ENCODE data around the gene CEP112. TPM values are rescaled to one million over a fixed set of nuclear protein-coding genes. Genes with fewer than 3 reads are reported as not detected.

Gene CEP112
- total RNA-seq, 1 experiment from 2014 or later = 6.1 TPM

GRCh38 chr17:65977041-65977440 lies 214.9 kb downstream of the CEP112 start (continued):
- TF ChIP-seq ZNF281 (CRISPR knock-in tag; IDR thresholded peaks at IDR 0.05) (no peak), USF1 (CRISPR knock-in tag; IDR thresholded peaks at IDR 0.05) (no peak), NFE2L1 (CRISPR knock-in tag; IDR thresholded peaks at IDR 0.05) (no peak), ZNF423 (CRISPR knock-in tag; IDR thresholded peaks at IDR 0.05) (no peak), RELA (CRISPR knock-in tag; IDR thresholded peaks at IDR 0.05; ENCODE audit: borderline replicate concordance) (no peak)

GRCh38 chr17:65975878-65976277 lies 216.1 kb downstream of the CEP112 start:
- Mint-ChIP-seq H3K27me3 (ENCODE audit: low read depth) (no peaks in the 10 kb centered on the region), H3K27ac (no peak overlapping the region), H3K4me3 (no peak overlapping the region), H3K9me3 (peaks cover 14% of the 10 kb centered on the region), H3K4me1 (peaks cover 4% of the 10 kb centered on the region), H3K36me3 (peaks cover under 1% of the 10 kb centered on the region; the same call in 1 of the 2 replicates)
- ATAC-seq = no peak; the same call in 1 of the 2 replicates
- POLR2A ChIA-PET = no interaction called here
- no peak for TF ChIP-seq ERG (CRISPR knock-in tag; IDR thresholded peaks at IDR 0.05)
- peak; percentile 51; the same call in 1 of the 2 replicates for TF ChIP-seq ZNF423 (CRISPR knock-in tag; IDR thresholded peaks at IDR 0.05)
- no peak for TF ChIP-seq PRRX2 (CRISPR knock-in tag; IDR thresholded peaks at IDR 0.05)
- no peak for TF ChIP-seq NR2C2 (CRISPR knock-in tag; IDR thresholded peaks at IDR 0.05)
- CTCF ChIA-PET = interaction anchor here (1.2 kb wide), 1 partner anchor 181 kb away, joined by 3 read pairs; no protein-coding TSS in a partner anchor
- no peak for DNase-seq (ENCODE audit: low spot score)

- ATAC-seq (no peak), DNase-seq (ENCODE audit: low spot score) (no peak)
- H3K9me3 Mint-ChIP-seq = peaks cover 17% of the 10 kb centered on the region
- H3K4me3 Mint-ChIP-seq = no peak overlapping the region
- TF ChIP-seq OVOL2 (CRISPR knock-in tag; IDR thresholded peaks at IDR 0.05; ENCODE audit: borderline replicate concordance) (no peak), GTF2I (CRISPR knock-in tag; conservative IDR thresholded peaks at IDR 0.05) (no peak), ZNF396 (CRISPR knock-in tag; IDR thresholded peaks at IDR 0.05; ENCODE audit: borderline replicate concordance) (no peak), E2F1 (CRISPR knock-in tag; IDR thresholded peaks at IDR 0.05) (no peak), KAT7 (CRISPR knock-in tag; IDR thresholded peaks at IDR 0.05; ENCODE audit: borderline replicate concordance) (no peak)
- CTCF ChIA-PET = no interaction called here
- peaks cover 6% of the 10 kb centered on the region for H3K36me3 Mint-ChIP-seq
- no peaks in the 10 kb centered on the region for H3K27me3 Mint-ChIP-seq (ENCODE audit: low read depth)
- peaks cover 4% of the 10 kb centered on the region for H3K4me1 Mint-ChIP-seq
- POLR2A ChIA-PET = no interaction called here
- no peak overlapping the region for H3K27ac Mint-ChIP-seq
Observed at GRCh38 chr17:65973237-65973636, 218.7 kb downstream of the CEP112 start.

- Mint-ChIP-seq H3K9me3 (peaks cover 29% of the 10 kb centered on the region), H3K27me3 (ENCODE audit: low read depth) (no peaks in the 10 kb centered on the region), H3K27ac (no peak overlapping the region), H3K4me3 (no peak overlapping the region), H3K36me3 (peaks cover 11% of the 10 kb centered on the region), H3K4me1 (no peaks in the 10 kb centered on the region)
- ChIA-PET POLR2A (interaction anchor here (0.5 kb wide), 1 partner anchor 592 kb away, joined by 4 read pairs; no protein-coding TSS in a partner anchor), CTCF (no interaction called here)
- ATAC-seq (no peak), DNase-seq (ENCODE audit: low spot score) (no peak)
- no peak for TF ChIP-seq ATF6 (CRISPR knock-in tag; IDR thresholded peaks at IDR 0.05)
- TF ChIP-seq ZNF219 (CRISPR knock-in tag; IDR thresholded peaks at IDR 0.05; ENCODE audit: borderline replicate concordance) = no peak
- no peak for TF ChIP-seq ZNF425 (CRISPR knock-in tag; conservative IDR thresholded peaks at IDR 0.05)
Observed at GRCh38 chr17:65967372-65967771, 224.6 kb downstream of the CEP112 start.

Data from WTC11 (cell line).